GM18909 (cell line): ENCODE results near the gene LRP6.
A peak's percentile ranks its signal among the peaks of the same experiment; 100 is the strongest.
"Not testable (repeated sequence)": the region's sequence is repeated elsewhere in the genome, so short reads cannot be mapped to it uniquely, and the experiment has no call there.

Source experiments
- ATAC-seq: cut with Tn5 transposase; IDR thresholded peaks from one replicate; pipeline ENCODE4 v1.9.1; 2021; ENCODE audit warnings: mild to moderate bottlenecking; ENCODE audit not compliant: unreplicated experiment, poor library complexity

LRP6 gene

GRCh38 chr12:12266389-12266872 is 413 bp downstream of the LRP6 start:
- no peak for ATAC-seq

- no peak for ATAC-seq
These were observed 1.1 kb downstream of the LRP6 start for GRCh38 chr12:12265571-12266388.

GRCh38 chr12:12265035-12265434 is 1.8 kb downstream of the LRP6 start:
- no peak for ATAC-seq

- no peak for ATAC-seq
These were observed 2.9 kb downstream of the LRP6 start for GRCh38 chr12:12263909-12264308.

GRCh38 chr12:12256291-12256757 is 10.5 kb downstream of the LRP6 start:
- ATAC-seq: not testable (repeated sequence)

GRCh38 chr12:12254553-12254952 is 12.3 kb downstream of the LRP6 start:
- ATAC-seq: no peak

- ATAC-seq: no peak
These were observed 17.4 kb downstream of the LRP6 start for GRCh38 chr12:12249216-12250050.

- ATAC-seq: no peak
These were observed 19.3 kb downstream of the LRP6 start for GRCh38 chr12:12247584-12247983.

GRCh38 chr12:12244341-12244740 is 22.5 kb downstream of the LRP6 start:
- ATAC-seq: no peak

- ATAC-seq: no peak
These were observed 26.0 kb downstream of the LRP6 start for GRCh38 chr12:12240662-12241340.

- no peak for ATAC-seq
These were observed 27.7 kb downstream of the LRP6 start for GRCh38 chr12:12239127-12239526.

GRCh38 chr12:12238605-12239004 is 28.2 kb downstream of the LRP6 start:
- ATAC-seq: no peak

- no peak for ATAC-seq
These were observed 29.9 kb downstream of the LRP6 start for GRCh38 chr12:12236896-12237295.

GRCh38 chr12:12230275-12230674 is 36.6 kb downstream of the LRP6 start:
- no peak for ATAC-seq

GRCh38 chr12:12229556-12230092 is 37.2 kb downstream of the LRP6 start:
- no peak for ATAC-seq

GRCh38 chr12:12228402-12228801 is 38.4 kb downstream of the LRP6 start:
- no peak for ATAC-seq

GRCh38 chr12:12226187-12226586 is 40.7 kb downstream of the LRP6 start:
- no peak for ATAC-seq

GRCh38 chr12:12224240-12224940 is 42.5 kb downstream of the LRP6 start:
- no peak for ATAC-seq

GRCh38 chr12:12221560-12221959 is 45.3 kb downstream of the LRP6 start:
- peak; percentile 55 for ATAC-seq

GRCh38 chr12:12219664-12220063 is 47.2 kb downstream of the LRP6 start:
- no peak for ATAC-seq
